SIG-M5 treated with dmso at 0.1 percent for 504 hours (cell line): ENCODE measurements around the gene RDX.

Experiments
- DNase-seq: peaks from one replicate; lab custom pipeline; 2025; ENCODE audit not compliant: unreplicated experiment; lab: John Stamatoyannopoulos, UW

RDX gene

GRCh38 chr11:110173811-110174644, 122.4 kb downstream of the RDX start:
- peak; percentile 6 for DNase-seq

- DNase-seq: no peak
Measured at GRCh38 chr11:110172468-110173065, 123.8 kb downstream of the RDX start.

- DNase-seq: no peak
Measured at GRCh38 chr11:110169738-110170137, 126.7 kb downstream of the RDX start.

DNA sequence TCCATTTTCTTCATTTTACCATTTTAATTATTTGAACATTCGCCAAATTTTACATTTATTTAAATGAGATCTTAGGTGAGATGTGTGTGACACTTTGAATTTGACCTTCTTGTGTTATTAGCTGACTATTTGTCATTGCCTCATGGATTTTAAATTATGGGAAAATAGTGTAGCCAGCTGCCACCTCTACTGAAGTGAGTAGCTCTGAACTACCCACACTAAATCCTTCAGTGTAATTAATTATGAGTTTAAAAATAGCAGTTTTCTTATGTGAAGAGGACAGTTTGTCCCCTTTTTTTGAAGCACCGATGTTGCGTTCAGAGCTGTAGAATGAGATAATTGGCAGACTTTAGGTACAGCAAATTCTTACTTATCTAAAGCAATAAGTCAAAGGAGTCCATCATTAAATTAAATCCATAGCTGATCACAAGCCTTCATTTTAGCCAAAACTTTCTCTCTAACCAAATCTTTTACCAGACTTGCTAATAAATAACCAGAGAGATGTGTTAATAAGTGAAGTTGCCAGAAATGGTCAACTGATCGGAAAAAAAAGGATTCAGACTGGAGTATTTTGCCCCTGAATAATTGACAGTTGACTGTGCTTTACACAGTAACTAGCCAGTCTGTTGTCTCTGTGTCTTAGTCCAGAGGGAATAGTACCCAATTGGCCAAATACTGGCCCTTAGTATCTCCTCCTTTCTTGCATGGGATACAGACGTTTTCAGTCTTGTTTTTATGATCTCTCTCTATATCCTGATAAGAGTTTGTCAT, 128.2 kb downstream of the RDX start:
- DNase-seq: no peak

DNA sequence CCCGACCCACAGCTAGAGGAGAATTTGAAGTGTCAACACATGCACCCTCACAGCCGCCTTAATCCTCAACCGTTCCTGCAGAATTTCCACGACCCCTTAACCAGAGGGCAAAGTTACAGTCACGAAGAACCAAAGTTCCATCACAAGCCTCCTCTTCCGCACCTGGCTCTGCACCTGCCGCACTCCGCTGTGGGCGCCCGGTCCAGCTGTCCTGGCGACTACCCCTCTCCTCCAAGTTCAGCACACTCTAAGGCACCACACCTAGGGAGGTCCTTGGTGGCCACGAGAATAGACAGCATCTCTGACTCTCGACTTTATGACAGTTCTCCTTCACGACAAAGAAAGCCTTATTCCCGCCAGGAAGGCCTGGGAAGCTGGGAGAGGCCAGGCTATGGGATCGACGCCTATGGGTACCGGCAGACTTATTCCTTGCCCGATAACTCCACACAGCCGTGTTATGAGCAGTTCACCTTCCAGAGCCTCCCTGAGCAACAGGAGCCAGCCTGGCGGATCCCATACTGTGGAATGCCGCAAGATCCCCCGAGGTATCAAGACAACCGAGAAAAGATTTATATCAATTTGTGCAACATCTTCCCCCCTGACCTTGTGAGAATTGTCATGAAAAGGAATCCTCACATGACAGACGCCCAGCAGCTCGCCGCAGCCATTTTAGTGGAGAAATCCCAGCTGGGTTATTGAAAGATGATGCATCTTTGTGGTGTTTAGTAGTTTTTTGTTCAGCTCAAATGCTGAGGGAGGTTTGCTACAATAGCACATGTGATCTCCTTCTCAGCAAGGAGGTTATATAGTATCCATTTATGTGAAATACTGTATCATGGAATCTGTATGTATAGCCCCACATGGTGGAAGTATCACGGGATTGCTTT, 131.1 kb downstream of the RDX start:
- DNase-seq: no peak

DNA sequence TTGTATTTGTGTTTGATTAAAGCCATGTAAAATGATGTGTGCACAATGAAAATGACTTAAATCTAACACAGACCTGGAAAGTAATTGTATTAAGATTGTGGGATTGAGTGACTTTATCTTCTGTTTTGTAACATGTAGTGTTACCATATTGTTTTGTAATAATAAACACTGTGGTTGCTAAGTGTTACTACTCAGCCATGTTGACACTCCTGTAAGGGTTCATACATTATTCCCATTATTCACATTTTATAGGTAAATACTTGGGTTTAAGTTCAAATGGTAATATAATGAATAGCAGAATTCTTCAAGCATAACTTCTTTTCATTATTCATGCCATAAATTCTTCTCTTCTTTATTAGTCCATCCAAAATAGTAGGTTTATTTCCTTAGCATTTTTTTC, 134.2 kb downstream of the RDX start:
- DNase-seq: no peak

DNA sequence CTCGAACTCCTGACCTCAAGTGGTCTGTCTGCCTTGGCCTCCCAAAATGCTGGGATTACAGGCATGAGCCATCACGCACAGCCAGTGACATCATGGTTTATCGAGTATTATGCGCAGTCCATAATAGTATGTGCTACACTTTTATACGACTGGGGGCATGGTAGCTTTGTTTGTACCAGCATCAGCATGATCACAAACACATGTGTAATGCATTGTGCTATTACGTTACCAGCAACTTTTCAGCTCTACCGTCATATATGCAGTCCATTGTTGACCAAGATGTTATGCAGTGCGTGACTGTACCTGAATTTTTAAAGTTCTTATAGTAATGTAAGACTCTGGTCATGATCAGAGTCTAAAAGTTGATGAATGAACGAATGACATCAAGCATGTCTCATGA, 135.4 kb downstream of the RDX start:
- no peak for DNase-seq

DNA sequence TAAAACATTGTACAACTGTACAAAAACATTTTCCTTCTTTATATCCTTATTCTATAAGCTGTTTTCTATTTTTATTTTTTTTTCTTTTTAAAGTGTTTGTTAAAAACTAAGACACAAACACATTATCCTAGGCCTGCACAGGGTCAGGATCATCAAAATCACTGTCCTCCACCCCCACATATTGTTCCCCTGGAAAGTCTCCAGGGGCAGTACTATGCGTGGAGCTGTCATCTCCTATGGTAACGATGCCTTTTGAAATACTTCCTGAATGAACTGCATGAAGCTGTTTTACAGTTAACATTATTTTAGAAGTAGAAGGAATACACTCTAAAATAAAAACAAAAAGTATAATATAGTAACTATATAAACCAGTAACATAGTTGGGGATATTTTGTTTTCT, 136.0 kb downstream of the RDX start:
- no peak for DNase-seq

DNA sequence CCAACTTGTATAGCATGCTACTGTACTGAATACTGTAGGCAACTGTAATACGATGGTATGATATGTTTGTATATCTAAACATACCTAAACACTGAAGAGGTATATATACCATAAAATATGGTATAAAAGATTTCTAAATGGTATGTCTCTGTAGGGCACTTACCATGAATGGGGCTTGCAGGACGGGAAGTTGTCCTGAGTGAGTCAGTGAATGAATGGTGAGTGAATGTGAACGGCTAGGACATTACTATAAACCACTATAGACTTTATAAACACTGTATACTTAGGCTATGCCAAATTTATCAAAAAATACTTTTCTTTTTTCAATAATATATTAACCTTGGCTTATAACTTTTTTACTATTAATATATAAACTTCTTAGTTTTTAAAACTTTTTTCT, 136.4 kb downstream of the RDX start:
- no peak for DNase-seq

- no peak for DNase-seq
Measured at GRCh38 chr11:110159476-110159875, 136.9 kb downstream of the RDX start.

DNA sequence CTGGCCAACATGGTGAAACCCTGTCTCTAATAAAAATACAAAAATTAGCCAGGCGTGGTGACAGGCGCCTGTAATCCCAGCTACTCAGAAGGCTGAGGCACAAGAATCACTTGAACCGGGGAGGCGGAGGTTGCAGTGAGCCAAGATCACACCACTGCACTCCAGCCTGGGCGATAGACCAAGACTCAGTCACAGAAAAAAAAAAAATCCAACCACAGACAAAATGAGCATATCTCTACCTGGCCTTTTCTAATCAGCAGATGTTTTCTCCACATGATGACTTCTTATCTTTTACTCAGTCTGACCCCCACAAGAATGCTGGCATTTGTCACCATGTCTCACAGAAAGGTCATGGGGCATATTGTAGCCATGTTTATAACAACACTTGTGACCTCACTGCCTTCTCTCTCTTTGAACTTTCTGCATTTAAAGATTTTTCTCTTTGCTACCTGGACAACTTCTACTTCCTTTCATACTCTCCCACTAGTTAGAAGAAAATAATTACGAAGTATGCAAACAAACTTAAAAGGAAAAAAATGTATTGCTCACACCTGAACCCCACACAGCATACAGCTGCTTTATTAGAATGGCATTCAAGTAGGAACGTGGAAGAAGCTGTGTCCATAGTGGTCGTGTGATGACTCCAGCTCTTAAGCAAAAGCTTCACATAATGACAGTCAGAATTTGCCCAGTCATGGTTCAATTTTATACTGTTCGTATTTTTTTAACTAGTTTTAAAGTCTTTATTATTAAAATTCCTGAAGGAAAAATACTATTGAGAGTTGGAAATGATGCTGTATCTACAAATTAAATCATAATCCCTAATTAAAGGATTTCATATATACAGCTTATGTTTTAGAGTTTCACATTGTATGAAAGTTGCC, 137.9 kb downstream of the RDX start:
- DNase-seq: no peak

- DNase-seq: no peak
Measured at GRCh38 chr11:110156503-110156902, 139.9 kb downstream of the RDX start.

DNA sequence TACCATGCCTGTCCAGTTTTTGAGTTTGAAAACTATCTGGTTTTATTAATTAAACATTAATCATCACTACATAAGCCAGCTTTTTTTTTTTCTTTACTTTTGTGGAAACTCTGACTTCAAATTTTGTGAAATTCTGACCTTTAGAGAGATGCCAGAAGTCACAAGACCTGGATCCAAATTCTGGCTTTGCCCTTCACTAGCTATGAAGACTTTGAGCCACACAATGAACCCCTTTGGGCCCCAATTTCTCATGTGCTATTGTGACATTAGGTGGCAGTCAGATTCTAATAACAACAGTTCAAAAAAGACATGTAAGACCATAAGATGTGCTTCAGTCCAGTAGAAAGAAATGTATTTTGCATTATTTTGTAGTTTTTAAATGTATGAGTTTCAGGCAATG, 142.9 kb downstream of the RDX start:
- no peak for DNase-seq

DNA sequence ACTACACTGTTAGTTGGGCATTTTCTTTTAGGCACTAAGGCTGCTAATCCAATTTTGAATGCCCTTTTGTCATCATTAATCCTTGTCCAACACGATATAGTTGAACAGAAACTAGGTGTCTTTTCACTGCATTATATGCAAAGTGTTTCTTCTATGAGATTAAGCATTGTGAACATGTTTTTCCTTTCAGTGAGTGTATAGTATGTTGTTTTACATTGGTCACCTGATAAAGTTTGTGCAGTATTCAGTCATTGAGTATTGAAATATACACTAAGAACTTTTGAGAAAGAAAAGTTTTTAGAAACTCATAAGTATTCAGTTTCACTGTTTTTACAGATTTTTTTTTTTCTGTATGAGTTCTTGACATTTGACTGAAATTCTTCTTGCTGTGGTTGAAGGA, 144.2 kb downstream of the RDX start:
- DNase-seq: no peak

- DNase-seq: no peak
Measured at GRCh38 chr11:110148775-110149744, 147.4 kb downstream of the RDX start.

GRCh38 chr11:110147962-110148709, 148.3 kb downstream of the RDX start:
- no peak for DNase-seq

GRCh38 chr11:110141812-110142211, 154.6 kb downstream of the RDX start:
- no peak for DNase-seq

DNA sequence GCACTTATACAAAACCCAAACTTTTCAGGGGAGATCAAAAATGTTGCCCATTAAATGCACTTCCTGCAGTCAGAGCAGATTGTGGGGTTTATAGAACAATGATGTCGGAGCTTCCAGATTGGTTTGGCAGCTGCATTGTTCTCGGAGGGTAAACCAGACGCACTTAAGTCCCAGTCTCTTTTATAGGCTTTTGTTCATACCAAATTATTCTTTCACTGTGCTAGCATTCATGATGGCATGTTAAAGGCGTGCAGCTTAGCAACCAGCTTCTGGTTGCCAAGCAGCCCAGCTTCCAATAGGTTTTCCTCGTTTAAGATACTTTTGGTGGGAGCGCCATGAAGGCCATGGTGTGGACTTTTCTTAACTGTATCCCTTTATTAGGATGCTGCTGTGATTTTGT, 162.3 kb downstream of the RDX start:
- no peak for DNase-seq
